Measurements from ENCODE around the gene STEAP4.

GRCh38 chr7:88302486-88302885 lies 4.2 kb downstream of the STEAP4 start:
- TF ChIP-seq, protein P1, sequence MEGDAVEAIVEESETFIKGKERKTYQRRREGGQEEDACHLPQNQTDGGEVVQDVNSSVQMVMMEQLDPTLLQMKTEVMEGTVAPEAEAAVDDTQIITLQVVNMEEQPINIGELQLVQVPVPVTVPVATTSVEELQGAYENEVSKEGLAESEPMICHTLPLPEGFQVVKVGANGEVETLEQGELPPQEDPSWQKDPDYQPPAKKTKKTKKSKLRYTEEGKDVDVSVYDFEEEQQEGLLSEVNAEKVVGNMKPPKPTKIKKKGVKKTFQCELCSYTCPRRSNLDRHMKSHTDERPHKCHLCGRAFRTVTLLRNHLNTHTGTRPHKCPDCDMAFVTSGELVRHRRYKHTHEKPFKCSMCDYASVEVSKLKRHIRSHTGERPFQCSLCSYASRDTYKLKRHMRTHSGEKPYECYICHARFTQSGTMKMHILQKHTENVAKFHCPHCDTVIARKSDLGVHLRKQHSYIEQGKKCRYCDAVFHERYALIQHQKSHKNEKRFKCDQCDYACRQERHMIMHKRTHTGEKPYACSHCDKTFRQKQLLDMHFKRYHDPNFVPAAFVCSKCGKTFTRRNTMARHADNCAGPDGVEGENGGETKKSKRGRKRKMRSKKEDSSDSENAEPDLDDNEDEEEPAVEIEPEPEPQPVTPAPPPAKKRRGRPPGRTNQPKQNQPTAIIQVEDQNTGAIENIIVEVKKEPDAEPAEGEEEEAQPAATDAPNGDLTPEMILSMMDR (IDR thresholded peaks at IDR 0.05) = no peak
- TF ChIP-seq REST (IDR thresholded peaks at IDR 0.05; ENCODE audit: insufficient read depth in 1 of 2, low read depth in 2 of 2, low read length in 1 of 2) (no peak), POLR2AphosphoS5 (IDR thresholded peaks at IDR 0.05; ENCODE audit: low read depth, low read length) (no peak)

Data from Panc1 (cell line).